ENCODE measurements around the gene PQBP1. TPM values are rescaled to one million over a fixed set of nuclear protein-coding genes. Genes with fewer than 3 reads are reported as not detected.

PQBP1 gene
- polyA plus RNA-seq, 6 donors from 2014 or later, result 56.8 to 101 (median 83.6) TPM

DNA sequence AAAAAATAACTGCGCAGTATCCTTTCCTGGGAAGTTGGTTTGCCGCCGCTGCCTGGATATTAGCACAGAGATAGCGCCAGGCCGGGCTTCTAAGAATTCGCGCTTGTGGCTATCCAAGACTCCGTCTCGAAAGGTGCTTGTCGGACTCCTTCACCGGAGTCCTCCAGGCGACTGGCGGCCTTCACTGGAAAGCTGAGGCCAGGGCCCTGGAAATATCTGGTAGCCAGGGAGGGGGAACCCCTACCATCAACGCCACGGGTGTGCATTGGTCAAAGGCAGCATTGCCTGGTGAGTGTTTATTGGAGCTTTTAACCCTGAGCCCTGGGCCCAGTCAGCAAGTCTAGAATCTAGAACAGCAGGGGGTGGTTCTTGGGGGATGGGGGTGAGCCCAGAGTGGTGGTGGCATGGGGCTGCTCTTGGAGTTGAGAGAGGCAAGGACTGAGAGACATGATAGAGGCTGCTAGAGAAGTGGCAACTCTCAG is 21.7 kb downstream of the PQBP1 start:
- Mint-ChIP-seq H3K36me3 (peaks cover 11 to 23% of the 10 kb centered on the region in 2 donors), H3K4me1 (peaks cover 34 to 66% (median 46%) of the 10 kb centered on the region in 3 donors)
- peak; percentile 38 for DNase-seq

DNA sequence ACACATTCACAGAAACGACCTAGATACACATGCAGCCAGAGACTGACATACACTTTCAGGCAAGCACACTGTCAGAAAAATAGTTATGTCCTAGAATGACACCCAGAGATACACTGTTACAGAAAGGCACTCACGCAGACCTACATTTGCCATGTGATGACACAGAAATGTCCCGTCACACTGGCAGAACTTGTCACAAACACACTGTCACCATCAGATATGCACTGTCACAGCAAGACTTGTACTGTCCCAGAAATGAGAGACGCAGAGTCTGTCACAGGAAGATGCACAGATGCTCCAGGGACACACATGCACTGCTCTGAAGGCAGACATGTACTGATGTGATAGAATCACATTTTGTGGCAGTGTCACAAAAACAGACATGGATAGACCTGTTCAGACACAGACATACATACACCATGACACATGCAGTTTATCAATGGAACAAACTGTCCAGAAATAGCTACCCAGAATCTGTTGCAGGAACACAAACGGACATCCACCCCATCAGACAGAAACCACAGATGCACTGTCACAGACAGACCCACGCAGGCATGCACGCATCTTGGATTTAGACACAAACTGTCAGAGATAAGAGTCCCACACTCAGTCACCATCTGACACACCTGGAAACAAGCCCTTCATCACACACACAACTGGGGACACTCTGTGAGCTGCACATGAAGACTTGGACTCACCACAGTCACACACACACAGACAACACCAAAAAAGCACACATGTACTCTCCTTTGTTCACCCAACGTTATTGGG is 22.4 kb downstream of the PQBP1 start:
- Mint-ChIP-seq H3K4me1 (peaks cover 31 to 61% (median 45%) of the 10 kb centered on the region in 3 donors), H3K27me3 (no peaks in the 10 kb centered on the region), H3K27ac (peak overlapping the region; percentile 92 to 99 (median 96)), H3K4me3 (peak overlapping the region; percentile 82 to 99 (median 96)), H3K36me3 (peaks cover 11 to 26% of the 10 kb centered on the region in 2 donors), H3K9me3 (peaks cover 0 to 3% (median 0%) of the 10 kb centered on the region in 7 donors)
- DNase-seq (no peak), ATAC-seq (ENCODE audit: low read depth in 2 of 2) (no peak)

More for the DNA sequence above, 21.7 kb downstream of the PQBP1 start:
- peak overlapping the region; percentile 82 to 99 (median 96) for H3K4me3 Mint-ChIP-seq
- no peaks in the 10 kb centered on the region for H3K27me3 Mint-ChIP-seq
- peak overlapping the region; percentile 92 to 99 (median 96) for H3K27ac Mint-ChIP-seq
- peak; percentile 20 to 29 for ATAC-seq (ENCODE audit: low read depth in 2 of 2)
- peaks cover 0 to 3% (median 0%) of the 10 kb centered on the region in 7 donors for H3K9me3 Mint-ChIP-seq

DNA sequence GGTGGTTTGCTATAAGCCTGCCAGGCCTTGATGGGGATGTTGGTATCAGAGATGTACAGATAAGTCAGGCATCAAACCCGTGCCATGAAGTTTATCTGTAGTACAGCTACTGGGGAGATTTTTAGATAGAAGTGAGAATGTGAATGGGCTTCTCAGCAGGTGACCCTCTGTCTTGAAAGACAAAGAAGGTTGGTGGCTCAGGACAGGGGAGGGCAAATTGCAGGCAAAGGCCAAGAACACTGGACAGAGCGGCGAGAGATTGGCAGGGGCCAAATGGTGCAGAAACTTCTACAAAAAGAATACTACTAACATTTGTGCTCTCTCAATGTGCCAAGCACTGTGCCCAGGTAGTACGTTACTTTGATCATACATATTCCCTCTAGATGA is 23.0 kb downstream of the PQBP1 start:
- Mint-ChIP-seq H3K27ac (peak overlapping the region in 4 of 6 donors; percentile 23 to 94 (median 56)), H3K36me3 (peaks cover 15 to 26% of the 10 kb centered on the region in 2 donors), H3K4me1 (peaks cover 31 to 60% (median 47%) of the 10 kb centered on the region in 3 donors), H3K27me3 (no peaks in the 10 kb centered on the region), H3K9me3 (peaks cover 0 to 3% (median 0%) of the 10 kb centered on the region in 7 donors), H3K4me3 (peak overlapping the region in 6 of 8 donors; percentile 82 to 99 (median 96))
- ATAC-seq (ENCODE audit: low read depth in 2 of 2) (no peak), DNase-seq (no peak)

DNA sequence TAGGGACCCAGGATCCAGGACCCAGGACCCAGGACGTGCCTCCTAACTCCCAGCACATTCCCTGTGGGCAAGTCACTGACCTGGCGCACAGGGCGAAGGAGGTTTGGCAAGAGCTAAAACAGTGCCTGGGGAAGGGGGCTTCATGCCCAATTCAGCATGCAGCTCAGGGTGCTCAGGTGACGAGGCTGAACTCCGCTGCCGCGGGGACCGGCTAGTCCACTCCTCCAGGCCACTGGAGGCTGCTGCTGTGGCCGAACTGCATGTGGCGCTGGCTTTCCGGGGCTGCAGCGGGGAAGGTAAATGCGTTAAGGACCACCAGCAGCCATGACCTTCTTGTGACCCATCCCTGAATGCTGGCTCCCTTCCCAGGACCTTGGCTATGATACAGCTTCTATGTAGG is 26.0 kb downstream of the PQBP1 start:
- peaks cover 0 to 2% (median 0%) of the 10 kb centered on the region in 7 donors for H3K9me3 Mint-ChIP-seq
- no peak overlapping the region for H3K4me3 Mint-ChIP-seq
- ATAC-seq (ENCODE audit: low read depth in 2 of 2) (no peak), DNase-seq (no peak)
- peaks cover 35 to 70% (median 53%) of the 10 kb centered on the region in 3 donors for H3K4me1 Mint-ChIP-seq
- H3K27ac Mint-ChIP-seq, result peak overlapping the region in 2 of 6 donors; percentile 77 to 79
- H3K27me3 Mint-ChIP-seq, result no peaks in the 10 kb centered on the region
- peaks cover 5 to 8% of the 10 kb centered on the region in 2 donors for H3K36me3 Mint-ChIP-seq

DNA sequence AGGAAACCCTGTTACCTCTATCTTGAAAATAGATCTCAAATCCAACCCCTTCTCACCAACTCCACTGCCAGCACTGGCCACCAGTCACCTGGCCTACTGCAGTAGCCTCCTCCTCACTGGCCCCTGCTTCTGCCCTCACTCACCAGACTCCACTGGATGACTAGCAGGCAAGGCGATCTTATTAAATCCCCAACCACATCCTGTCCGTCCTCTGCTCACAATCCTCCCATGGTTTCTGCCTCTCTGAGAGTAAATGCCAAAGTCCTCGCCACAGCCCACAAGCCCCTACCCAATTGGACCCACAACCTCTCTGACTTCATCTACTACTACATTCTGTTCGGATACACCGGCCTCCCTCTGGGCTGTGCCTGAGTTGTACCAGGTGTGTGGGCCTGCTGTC is 26.5 kb downstream of the PQBP1 start:
- H3K27ac Mint-ChIP-seq, result peak overlapping the region in 5 of 6 donors; percentile 24 to 87 (median 77)
- peak overlapping the region in 3 of 8 donors; percentile 30 to 56 (median 53) for H3K4me3 Mint-ChIP-seq
- H3K36me3 Mint-ChIP-seq, result peaks cover 5 to 8% of the 10 kb centered on the region in 2 donors
- peaks cover 35 to 70% (median 49%) of the 10 kb centered on the region in 3 donors for H3K4me1 Mint-ChIP-seq
- no peak for DNase-seq
- H3K27me3 Mint-ChIP-seq, result no peaks in the 10 kb centered on the region
- peaks cover 0 to 2% (median 0%) of the 10 kb centered on the region in 7 donors for H3K9me3 Mint-ChIP-seq
- no peak for ATAC-seq (ENCODE audit: low read depth in 2 of 2)

DNA sequence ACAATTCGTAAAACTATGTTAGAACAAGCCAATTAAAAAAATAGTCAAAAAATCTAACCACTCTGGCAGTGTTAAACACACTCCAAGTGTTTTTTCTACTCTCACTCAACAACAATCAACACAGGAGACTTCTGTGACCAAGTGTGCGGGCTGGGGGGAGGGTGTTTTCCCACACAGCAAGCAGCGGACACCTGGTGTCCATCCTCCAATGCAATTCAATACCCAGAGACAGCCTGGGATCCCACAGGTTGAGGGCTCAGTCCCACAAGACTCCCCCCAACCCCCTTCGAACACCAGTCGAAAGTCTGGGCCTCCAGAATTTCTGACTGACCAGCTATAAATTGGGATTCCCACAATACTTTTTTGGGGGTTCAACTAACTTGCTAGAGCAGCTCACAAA is 29.4 kb downstream of the PQBP1 start:
- DNase-seq (no peak), ATAC-seq (ENCODE audit: low read depth in 2 of 2) (no peak)
- Mint-ChIP-seq H3K9me3 (peaks cover 0 to 2% (median 0%) of the 10 kb centered on the region in 7 donors), H3K4me1 (peaks cover 21 to 51% (median 38%) of the 10 kb centered on the region in 3 donors), H3K36me3 (peaks cover 5 to 8% of the 10 kb centered on the region in 2 donors), H3K27me3 (no peaks in the 10 kb centered on the region), H3K4me3 (peak overlapping the region in 4 of 8 donors; percentile 51 to 80 (median 60)), H3K27ac (peak overlapping the region in 3 of 6 donors; percentile 20 to 51 (median 34))

DNA sequence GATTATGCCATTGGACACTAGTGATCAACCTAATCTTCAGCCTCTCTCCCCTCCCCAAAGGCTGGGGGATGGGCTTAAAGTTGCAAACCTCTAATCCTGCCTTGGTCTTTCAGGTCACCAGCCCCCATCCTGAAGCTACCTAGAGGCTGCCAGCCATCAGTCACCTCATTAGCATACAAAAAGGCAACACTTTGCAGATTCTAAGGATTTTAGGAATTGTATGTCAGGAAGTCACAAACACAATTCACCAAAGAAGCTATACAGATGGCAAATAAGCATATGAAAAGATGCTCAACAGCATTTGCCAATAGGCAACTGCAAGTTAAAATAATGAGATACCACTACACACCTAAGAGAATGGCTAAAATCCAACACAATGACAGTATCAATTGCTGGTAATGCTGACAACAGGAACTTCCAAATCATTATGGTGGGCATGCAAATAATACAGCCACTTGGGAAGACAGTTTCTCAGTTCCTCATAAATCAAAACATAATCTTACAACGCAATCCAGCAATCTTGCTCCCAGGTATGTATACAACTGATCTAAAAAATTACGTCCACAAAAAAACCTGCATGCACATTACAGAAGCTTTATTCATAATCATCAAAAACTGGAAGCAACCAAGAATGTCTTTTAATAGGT is 30.1 kb downstream of the PQBP1 start:
- peak overlapping the region in 5 of 6 donors; percentile 4 to 61 (median 56) for H3K27ac Mint-ChIP-seq
- peaks cover 23 to 47% (median 38%) of the 10 kb centered on the region in 3 donors for H3K4me1 Mint-ChIP-seq
- peaks cover 5 to 8% of the 10 kb centered on the region in 2 donors for H3K36me3 Mint-ChIP-seq
- ATAC-seq (ENCODE audit: low read depth in 2 of 2), result peak; percentile 60 to 74
- peaks cover 0 to 2% (median 0%) of the 10 kb centered on the region in 7 donors for H3K9me3 Mint-ChIP-seq
- H3K4me3 Mint-ChIP-seq, result peak overlapping the region; percentile 16 to 80 (median 48)
- no peak for DNase-seq
- H3K27me3 Mint-ChIP-seq, result no peaks in the 10 kb centered on the region

DNA sequence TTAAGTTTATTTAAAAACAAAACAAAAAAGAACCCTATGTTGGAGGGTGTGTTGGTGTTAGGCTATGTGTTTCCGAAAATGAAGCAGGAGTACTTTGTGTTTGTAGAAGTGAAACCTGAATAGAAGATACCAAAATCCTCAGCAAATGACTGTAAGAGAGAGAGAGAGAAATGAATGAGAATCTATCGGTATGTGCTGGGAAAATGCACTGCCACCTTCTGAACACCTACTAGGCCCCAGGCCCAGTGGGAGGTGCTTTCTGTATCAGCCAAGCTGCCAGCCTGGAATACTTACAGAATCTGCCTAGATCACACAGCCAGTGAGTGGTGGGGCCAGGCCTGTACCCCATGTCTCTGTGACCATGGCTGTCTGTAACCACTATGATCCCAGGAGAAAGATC is 36.0 kb downstream of the PQBP1 start:
- peak overlapping the region; percentile 76 to 100 (median 94) for H3K27ac Mint-ChIP-seq
- peaks cover 52 to 63% (median 54%) of the 10 kb centered on the region in 3 donors for H3K4me1 Mint-ChIP-seq
- no peak for DNase-seq
- peaks cover 0 to 3% (median 0%) of the 10 kb centered on the region in 7 donors for H3K9me3 Mint-ChIP-seq
- peaks cover 0 to 14% of the 10 kb centered on the region in 2 donors for H3K36me3 Mint-ChIP-seq
- no peaks in the 10 kb centered on the region for H3K27me3 Mint-ChIP-seq
- no peak for ATAC-seq (ENCODE audit: low read depth in 2 of 2)
- peak overlapping the region; percentile 57 to 84 (median 68) for H3K4me3 Mint-ChIP-seq

DNA sequence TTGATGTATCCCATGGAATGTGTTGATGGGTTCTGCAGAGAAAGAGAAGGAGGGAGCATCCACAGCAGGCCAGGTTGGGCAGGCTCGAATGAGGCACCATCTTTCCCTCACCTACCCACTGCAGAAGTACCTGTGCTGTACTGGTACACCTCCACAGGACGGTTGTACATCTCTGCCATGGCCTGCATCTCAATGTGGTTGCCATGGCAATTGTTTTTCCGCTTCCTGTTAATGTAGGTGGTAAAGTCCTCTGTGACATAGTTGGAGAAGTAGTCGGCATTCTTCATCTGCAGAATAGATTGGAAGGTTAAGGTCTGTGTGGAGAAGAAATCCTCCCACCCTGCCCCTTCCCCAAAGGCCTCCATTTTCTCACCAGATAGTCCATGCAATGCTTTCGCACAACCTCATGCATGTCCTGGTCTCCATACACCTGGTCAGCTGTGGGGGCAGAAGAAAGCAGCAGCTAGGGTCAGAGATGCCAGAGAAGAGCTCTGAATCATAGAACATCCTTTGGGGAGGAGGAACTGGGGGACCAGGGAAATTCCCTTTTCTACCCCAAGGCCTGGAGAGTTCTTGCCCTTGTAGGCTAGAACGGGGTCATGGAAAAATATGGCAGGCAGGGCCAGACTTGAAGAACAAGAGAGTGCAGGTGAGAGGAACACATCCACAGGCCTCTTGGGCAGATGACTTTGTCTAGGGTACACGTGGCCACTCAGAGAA is 37.0 kb downstream of the PQBP1 start:
- Mint-ChIP-seq H3K9me3 (peaks cover 0 to 3% (median 0%) of the 10 kb centered on the region in 7 donors), H3K27me3 (no peaks in the 10 kb centered on the region), H3K36me3 (peaks cover 0 to 14% of the 10 kb centered on the region in 2 donors), H3K4me1 (peaks cover 61 to 70% (median 64%) of the 10 kb centered on the region in 3 donors), H3K27ac (peak overlapping the region; percentile 79 to 100 (median 92)), H3K4me3 (peak overlapping the region in 7 of 8 donors; percentile 53 to 77 (median 69))
- ATAC-seq (ENCODE audit: low read depth in 2 of 2), result no peak
- no peak for DNase-seq

DNA sequence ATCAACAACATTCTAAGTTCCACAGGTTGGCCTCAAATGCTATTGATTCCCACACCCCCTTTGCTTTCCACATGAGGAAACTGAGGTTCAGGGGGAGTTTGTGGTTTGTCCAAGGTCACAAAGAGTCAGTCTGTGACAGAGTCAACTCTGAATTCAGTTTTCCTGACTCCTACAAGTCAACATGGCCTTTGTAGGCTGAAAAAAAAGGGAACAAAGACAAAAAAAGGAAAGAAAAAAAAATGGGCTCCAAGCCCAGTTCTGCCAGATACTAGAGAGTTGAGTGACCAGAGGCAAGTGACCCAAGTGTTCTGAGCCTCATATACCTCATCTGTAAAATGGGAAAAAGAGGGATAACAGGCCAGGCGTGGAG is 37.6 kb downstream of the PQBP1 start:
- H3K9me3 Mint-ChIP-seq, result peaks cover 0 to 3% (median 0%) of the 10 kb centered on the region in 7 donors
- no peak for DNase-seq
- no peak for ATAC-seq (ENCODE audit: low read depth in 2 of 2)
- H3K4me1 Mint-ChIP-seq, result peaks cover 64 to 76% (median 68%) of the 10 kb centered on the region in 3 donors
- H3K27ac Mint-ChIP-seq, result peak overlapping the region; percentile 79 to 100 (median 92)
- peak overlapping the region in 6 of 8 donors; percentile 29 to 74 (median 61) for H3K4me3 Mint-ChIP-seq
- no peaks in the 10 kb centered on the region for H3K27me3 Mint-ChIP-seq
- H3K36me3 Mint-ChIP-seq, result peaks cover 0 to 14% of the 10 kb centered on the region in 2 donors

DNA sequence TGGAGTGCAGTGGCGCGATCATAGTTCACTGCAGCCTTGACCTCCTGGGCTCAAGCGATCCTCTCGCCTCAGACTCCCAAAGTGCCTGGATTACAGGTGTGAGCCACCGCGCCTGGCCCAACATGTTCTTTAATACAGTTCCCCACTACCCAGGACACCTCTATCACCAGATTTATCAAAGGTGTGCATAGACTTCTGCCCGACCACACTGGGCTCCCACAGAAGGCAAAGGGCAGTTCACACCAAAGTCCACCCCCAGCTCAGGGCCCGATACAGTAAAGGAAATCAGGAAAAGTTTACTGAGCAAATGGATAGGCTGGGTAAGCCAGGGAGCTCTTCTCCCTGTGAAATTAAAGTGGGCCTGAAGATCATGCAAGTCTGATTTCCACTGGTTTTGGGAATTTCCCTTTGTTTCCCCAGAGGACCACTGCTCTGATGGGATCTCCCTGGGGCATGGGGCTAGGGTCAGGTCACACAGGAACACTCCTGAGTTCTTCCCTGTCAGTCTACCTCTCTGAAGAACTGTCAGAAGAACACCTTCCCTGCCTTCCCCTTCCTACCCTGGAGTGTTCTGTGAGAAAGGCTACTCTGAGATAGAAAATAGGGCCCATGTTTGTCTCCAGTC is 38.8 kb downstream of the PQBP1 start:
- H3K9me3 Mint-ChIP-seq, result peaks cover 0 to 3% (median 0%) of the 10 kb centered on the region in 7 donors
- ATAC-seq (ENCODE audit: low read depth in 2 of 2), result no peak

More for the DNA sequence above, 38.8 kb downstream of the PQBP1 start:
- H3K27ac Mint-ChIP-seq, result peak overlapping the region; percentile 97 to 100 (median 100)
- no peaks in the 10 kb centered on the region for H3K27me3 Mint-ChIP-seq
- H3K4me3 Mint-ChIP-seq, result peak overlapping the region; percentile 80 to 96 (median 84)
- H3K36me3 Mint-ChIP-seq, result peaks cover 3 to 14% of the 10 kb centered on the region in 2 donors
- H3K4me1 Mint-ChIP-seq, result peaks cover 70 to 88% (median 71%) of the 10 kb centered on the region in 3 donors
- no peak for DNase-seq
